ENCODE results near the gene HNRNPLL.
"Not testable (repeated sequence)": the region's sequence is repeated elsewhere in the genome, so short reads cannot be mapped to it uniquely, and the experiment has no call there.

HNRNPLL gene

GRCh38 chr2:38615237-38615636 lies 12.5 kb upstream of the HNRNPLL start:
- Histone ChIP-seq H3K4me3 (no peak overlapping the region), H3K36me3 (no peaks in the 10 kb centered on the region), H3K9me3 (no peaks in the 10 kb centered on the region), H3K27ac (no peak overlapping the region), H3K4me1 (peaks cover 0 to 34% (median 10%) of the 10 kb centered on the region in 4 donors), H3K27me3 (no peaks in the 10 kb centered on the region)
- intact Hi-C loops (cut with DNase I; ENCODE audit: low total_unique reads): no loop called here
- no peak for DNase-seq
- no peak for TF ChIP-seq CTCF (IDR thresholded peaks at IDR 0.05)

GRCh38 chr2:38613849-38614213 lies 11.1 kb upstream of the HNRNPLL start:
- Histone ChIP-seq H3K27me3 (no peaks in the 10 kb centered on the region), H3K36me3 (no peaks in the 10 kb centered on the region), H3K4me3 (no peak overlapping the region), H3K9me3 (no peaks in the 10 kb centered on the region), H3K4me1 (peaks cover 0 to 20% (median 3%) of the 10 kb centered on the region in 4 donors), H3K27ac (no peak overlapping the region)
- DNase-seq: no peak
- TF ChIP-seq CTCF (IDR thresholded peaks at IDR 0.05): no peak
- intact Hi-C loops (cut with DNase I; ENCODE audit: low total_unique reads): no loop called here

- Histone ChIP-seq H3K4me3 (no peak overlapping the region), H3K27me3 (no peaks in the 10 kb centered on the region), H3K27ac (no peak overlapping the region), H3K9me3 (no peaks in the 10 kb centered on the region), H3K36me3 (no peaks in the 10 kb centered on the region), H3K4me1 (peaks cover 0 to 18% (median 3%) of the 10 kb centered on the region in 4 donors)
- intact Hi-C loops (cut with DNase I; ENCODE audit: low total_unique reads): no loop called here
- no peak for DNase-seq
- no peak for TF ChIP-seq CTCF (IDR thresholded peaks at IDR 0.05)
Measured at GRCh38 chr2:38613126-38613848, 10.6 kb upstream of the HNRNPLL start.

GRCh38 chr2:38610851-38611801 lies 8.4 kb upstream of the HNRNPLL start:
- Histone ChIP-seq H3K36me3 (no peaks in the 10 kb centered on the region), H3K27me3 (no peaks in the 10 kb centered on the region), H3K9me3 (no peaks in the 10 kb centered on the region), H3K4me3 (no peak overlapping the region), H3K27ac (no peak overlapping the region), H3K4me1 (peaks cover 0 to 15% (median 3%) of the 10 kb centered on the region in 4 donors)
- no peak for DNase-seq
- intact Hi-C loops (cut with DNase I; ENCODE audit: low total_unique reads): no loop called here
- TF ChIP-seq CTCF (IDR thresholded peaks at IDR 0.05): no peak

GRCh38 chr2:38609246-38609645 lies 6.5 kb upstream of the HNRNPLL start:
- DNase-seq; H3K4me1 ChIP-seq; H3K36me3 ChIP-seq; intact Hi-C loops (cut with DNase I; ENCODE audit: low total_unique reads); H3K27me3 ChIP-seq; H3K4me3 ChIP-seq; H3K27ac ChIP-seq; H3K9me3 ChIP-seq: not testable (repeated sequence)

GRCh38 chr2:38608755-38609154 lies 6.0 kb upstream of the HNRNPLL start:
- intact Hi-C loops (cut with DNase I; ENCODE audit: low total_unique reads): no loop called here
- Histone ChIP-seq H3K4me3 (no peak overlapping the region), H3K27me3 (no peaks in the 10 kb centered on the region), H3K9me3 (no peaks in the 10 kb centered on the region), H3K4me1 (no peaks in the 10 kb centered on the region), H3K27ac (no peak overlapping the region), H3K36me3 (no peaks in the 10 kb centered on the region)
- TF ChIP-seq CTCF (IDR thresholded peaks at IDR 0.05): no peak
- no peak for DNase-seq

Measured in tibial artery (tissue), 4 donors.